PC-9 (cell line): ENCODE results near the gene RBM19. TPM values are rescaled to one million over a fixed set of nuclear protein-coding genes. Genes with fewer than 3 reads are reported as not detected.

Experiments used
- BruUV-seq: library from RNA; stranded (reverse); fragments of 400-500 nt; replicated peaks from 2 replicates; lab custom pipeline; 2021; lab: Mats Ljungman, UMichigan
- CTCF ChIA-PET: fragments of 300-600 bp; sonication (Branson Sonifier 250); formaldehyde crosslinking; loops from one replicate; lab custom pipeline; 2022; ENCODE audit warnings: antibody characterized with exemption; lab: Charles Lee
- POLR2A ChIA-PET: fragments of 300-600 bp; sonication (Branson Sonifier 250); formaldehyde crosslinking; loops from one replicate; lab custom pipeline; 2022; ENCODE audit warnings: antibody characterized with exemption; ENCODE audit not compliant: unreplicated experiment; lab: Charles Lee
- DNase-seq, 2 experiments: peaks; one replicate each; pipeline versions ENCODE4 v3.0.0 to v3.0.0-alpha.2; 2015 to 2022; ENCODE audit warnings: mixed read lengths in 1 of 2
- H2AFZ ChIP-seq: fragments of 200-600 bp; sonication (generic); 2 replicates; pipeline ENCODE4 v1.8.1; 2017; ENCODE audit warnings: antibody characterized with exemption
- H3F3A ChIP-seq: fragments of 200-600 bp; sonication (generic); 2 replicates; pipeline ENCODE4 v1.8.1; 2017; ENCODE audit warnings: antibody characterized with exemption, mild to moderate bottlenecking, low read depth; ENCODE audit not compliant: insufficient read depth
- H3K27ac ChIP-seq: fragments of 200-600 bp; sonication (generic); 2 replicates; pipeline ENCODE4 v1.6.1; 2016; ENCODE audit warnings: mixed run types
- H3K27me3 ChIP-seq: fragments of 200-600 bp; sonication (generic); 2 replicates; pipeline ENCODE4 v1.6.1; 2016; ENCODE audit warnings: low read depth, mixed run types; ENCODE audit not compliant: insufficient read depth
- H3K36me3 ChIP-seq: fragments of 200-600 bp; sonication (generic); 2 replicates; pipeline ENCODE4 v1.6.1; 2016; ENCODE audit warnings: low read depth, mixed run types
- H3K4me1 ChIP-seq: fragments of 200-600 bp; sonication (generic); replicated peaks from 2 replicates; pipeline ENCODE4 v1.6.1; 2016; ENCODE audit warnings: mixed run types; ENCODE audit not compliant: insufficient read depth
- H3K4me2 ChIP-seq: fragments of 200-600 bp; sonication (generic); 2 replicates; pipeline ENCODE4 v1.6.1; 2017; ENCODE audit warnings: mixed run types
- H3K4me3 ChIP-seq: fragments of 200-600 bp; sonication (generic); 2 replicates; pipeline ENCODE4 v1.6.1; 2016; ENCODE audit warnings: mixed run types
- H3K79me2 ChIP-seq: fragments of 200-600 bp; sonication (generic); 2 replicates; pipeline ENCODE4 v1.6.1; 2017; ENCODE audit warnings: low read depth, mixed run types
- H3K9me2 ChIP-seq: fragments of 200-600 bp; sonication (generic); 2 replicates; pipeline ENCODE4 v1.8.1; 2017; ENCODE audit warnings: mild to moderate bottlenecking; ENCODE audit not compliant: insufficient read depth
- H3K9me3 ChIP-seq: fragments of 200-600 bp; sonication (generic); 2 replicates; pipeline ENCODE4 v1.8.1; 2016; ENCODE audit warnings: low read depth; ENCODE audit not compliant: insufficient read depth
- H4K20me1 ChIP-seq: fragments of 200-600 bp; sonication (generic); 2 replicates; pipeline ENCODE4 v1.8.1; 2017; ENCODE audit not compliant: insufficient read depth
- EZH2 ChIP-seq: fragments of 200-600 bp; sonication (generic); IDR thresholded peaks from 2 replicates; pipeline ENCODE4 v1.8.0; 2017; ENCODE audit warnings: antibody characterized with exemption, low read depth
- intact Hi-C: fragments of 100-400 bp; cut with micrococcal nuclease; formaldehyde crosslinking; loops from one replicate; pipeline ENCODE4 v1.10.0; 2022; ENCODE audit not compliant: unreplicated experiment
- total RNA-seq: library from RNA; stranded (reverse); gene quantifications from 2 replicates; pipeline ENCODE4 v1.2.3, GENCODE V29; 2021
- TF ChIP-seq, protein P1 (sequence below): fragments of 200-600 bp; sonication (generic); conservative IDR thresholded peaks from 2 replicates; pipeline ENCODE4 v1.6.1; 2017; ENCODE audit warnings: mixed run types, antibody characterized with exemption, mild to moderate bottlenecking, moderate library complexity

Gene RBM19
- total RNA-seq, 1 experiment from 2014 or later: 23.8 TPM

DNA sequence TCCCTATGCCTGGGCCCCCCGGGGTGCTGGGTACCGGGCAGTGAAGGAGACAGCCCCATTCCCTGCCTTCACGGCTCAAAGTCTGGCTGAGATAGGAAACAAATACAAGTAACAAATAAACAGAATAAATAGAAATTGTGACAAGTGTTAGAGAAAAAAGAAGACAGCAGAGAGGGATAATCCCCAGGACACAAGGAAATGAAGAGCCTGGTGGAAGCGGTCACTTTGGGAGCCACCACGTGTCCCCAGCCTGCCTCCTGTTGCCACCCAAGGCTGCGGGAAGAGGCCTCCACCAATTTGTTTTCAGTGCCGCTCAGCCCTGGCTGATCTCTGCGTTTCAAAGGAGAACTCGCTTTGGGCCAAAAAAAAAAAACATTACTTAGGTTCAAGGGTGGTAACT, 31.2 kb downstream of the RBM19 start:
- TF ChIP-seq, protein P1, sequence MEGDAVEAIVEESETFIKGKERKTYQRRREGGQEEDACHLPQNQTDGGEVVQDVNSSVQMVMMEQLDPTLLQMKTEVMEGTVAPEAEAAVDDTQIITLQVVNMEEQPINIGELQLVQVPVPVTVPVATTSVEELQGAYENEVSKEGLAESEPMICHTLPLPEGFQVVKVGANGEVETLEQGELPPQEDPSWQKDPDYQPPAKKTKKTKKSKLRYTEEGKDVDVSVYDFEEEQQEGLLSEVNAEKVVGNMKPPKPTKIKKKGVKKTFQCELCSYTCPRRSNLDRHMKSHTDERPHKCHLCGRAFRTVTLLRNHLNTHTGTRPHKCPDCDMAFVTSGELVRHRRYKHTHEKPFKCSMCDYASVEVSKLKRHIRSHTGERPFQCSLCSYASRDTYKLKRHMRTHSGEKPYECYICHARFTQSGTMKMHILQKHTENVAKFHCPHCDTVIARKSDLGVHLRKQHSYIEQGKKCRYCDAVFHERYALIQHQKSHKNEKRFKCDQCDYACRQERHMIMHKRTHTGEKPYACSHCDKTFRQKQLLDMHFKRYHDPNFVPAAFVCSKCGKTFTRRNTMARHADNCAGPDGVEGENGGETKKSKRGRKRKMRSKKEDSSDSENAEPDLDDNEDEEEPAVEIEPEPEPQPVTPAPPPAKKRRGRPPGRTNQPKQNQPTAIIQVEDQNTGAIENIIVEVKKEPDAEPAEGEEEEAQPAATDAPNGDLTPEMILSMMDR: no peak
- TF ChIP-seq EZH2: no peak
- Histone ChIP-seq H3K36me3 (no peaks in the 10 kb centered on the region), H3K4me2 (no peak overlapping the region), H4K20me1 (no peaks in the 10 kb centered on the region), H3K27me3 (no peaks in the 10 kb centered on the region), H3K9me2 (no peaks in the 10 kb centered on the region), H3F3A (no peaks in the 10 kb centered on the region), H3K4me3 (no peak overlapping the region), H3K4me1 (no peaks in the 10 kb centered on the region), H2AFZ (no peak overlapping the region), H3K27ac (no peak overlapping the region), H3K79me2 (no peaks in the 10 kb centered on the region), H3K9me3 (no peaks in the 10 kb centered on the region)
- DNase-seq: no peak
- BruUV-seq: no TSS peak
- POLR2A ChIA-PET: no interaction called here
- intact Hi-C loops: no loop called here
- CTCF ChIA-PET: interaction anchor here (0.7 kb wide), 1 partner anchor 1667 kb away, joined by 4 read pairs; no protein-coding TSS in a partner anchor

DNA sequence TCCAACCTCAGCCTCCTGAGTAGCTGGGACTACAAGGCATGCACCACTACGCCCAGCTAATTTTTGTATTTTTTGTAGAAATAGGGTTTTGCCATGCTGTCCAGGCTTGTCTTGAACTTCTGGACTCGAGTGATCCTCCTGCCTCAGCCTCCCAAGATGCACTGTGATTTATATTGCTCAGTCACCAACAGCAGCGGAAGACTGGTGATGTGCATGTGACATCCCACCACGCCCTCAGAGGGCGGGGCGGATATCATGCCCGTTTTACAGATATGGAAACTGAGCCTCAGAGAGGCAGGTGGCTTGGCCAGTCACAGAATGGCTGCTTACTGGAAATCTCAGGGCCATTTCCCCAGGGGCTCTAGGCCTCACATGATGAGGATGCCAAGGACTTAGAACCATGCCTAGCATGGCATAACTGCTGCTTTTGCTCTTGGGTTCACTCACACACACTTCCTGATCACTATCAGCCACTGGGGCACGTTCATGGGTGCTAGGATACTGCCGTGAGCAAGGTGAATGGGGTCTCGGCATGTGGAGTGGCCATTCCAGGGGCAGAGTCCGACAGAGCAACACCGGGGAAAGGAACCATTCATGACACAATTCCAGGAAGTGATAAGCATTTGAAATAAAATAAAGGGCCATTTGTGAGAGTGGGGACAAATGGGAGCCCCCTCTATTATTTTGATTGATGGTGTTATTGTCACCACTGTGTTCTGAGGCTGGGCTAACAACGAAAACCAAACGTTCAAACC, 31.9 kb downstream of the RBM19 start:
- no peaks in the 10 kb centered on the region for H3K79me2 ChIP-seq
- no peaks in the 10 kb centered on the region for H3F3A ChIP-seq
- CTCF ChIA-PET: no interaction called here
- no peaks in the 10 kb centered on the region for H3K9me2 ChIP-seq
- H3K4me1 ChIP-seq: no peaks in the 10 kb centered on the region
- no peaks in the 10 kb centered on the region for H3K36me3 ChIP-seq
- no TSS peak for BruUV-seq
- H3K4me2 ChIP-seq: no peak overlapping the region
- intact Hi-C loops: no loop called here
- H4K20me1 ChIP-seq: no peaks in the 10 kb centered on the region
- H2AFZ ChIP-seq: no peak overlapping the region
- no peak overlapping the region for H3K27ac ChIP-seq
- POLR2A ChIA-PET: no interaction called here
- no peaks in the 10 kb centered on the region for H3K9me3 ChIP-seq
- H3K27me3 ChIP-seq: no peaks in the 10 kb centered on the region
- no peak for DNase-seq
- no peak overlapping the region for H3K4me3 ChIP-seq
- TF ChIP-seq, protein P1: no peak
- TF ChIP-seq EZH2: no peak

DNA sequence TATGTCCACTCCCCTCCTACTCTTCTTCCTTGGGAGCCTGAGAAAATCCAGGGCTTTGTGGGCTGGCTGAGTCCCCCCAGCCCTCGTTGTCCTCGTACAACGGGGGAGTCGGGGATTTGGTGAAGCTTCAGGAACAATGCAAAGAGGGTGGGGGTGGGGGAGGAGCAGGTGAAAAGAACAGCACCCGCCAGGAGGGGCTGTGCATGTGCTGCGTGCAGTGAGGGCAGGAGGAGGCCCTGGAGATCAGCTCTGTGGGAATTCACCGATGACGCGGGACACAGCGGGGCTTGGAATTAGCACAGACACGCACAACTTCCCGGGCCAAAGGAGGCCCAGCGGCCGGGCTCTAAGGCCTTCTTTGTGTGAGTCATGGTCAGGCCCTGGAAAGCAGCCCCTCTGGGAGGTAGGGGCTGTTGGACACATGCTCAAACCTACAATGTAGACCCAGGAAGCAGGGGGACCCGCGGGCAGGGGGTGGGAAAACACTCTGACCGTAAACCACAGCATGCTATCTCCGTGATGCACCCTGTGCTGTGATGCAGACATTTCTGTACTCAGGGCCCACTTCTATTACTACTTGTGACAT, 32.8 kb downstream of the RBM19 start:
- H4K20me1 ChIP-seq: no peaks in the 10 kb centered on the region
- H3K4me3 ChIP-seq: no peak overlapping the region
- no peaks in the 10 kb centered on the region for H3K27me3 ChIP-seq
- H3K36me3 ChIP-seq: no peaks in the 10 kb centered on the region
- no peaks in the 10 kb centered on the region for H3K9me2 ChIP-seq
- ChIA-PET POLR2A (no interaction called here), CTCF (interaction anchor here (0.6 kb wide), 1 partner anchor 1030 kb away, joined by 3 read pairs; no protein-coding TSS in a partner anchor)
- no peak overlapping the region for H3K4me2 ChIP-seq
- intact Hi-C loops: no loop called here
- no peak overlapping the region for H3K27ac ChIP-seq
- no peaks in the 10 kb centered on the region for H3F3A ChIP-seq
- BruUV-seq: no TSS peak
- H3K79me2 ChIP-seq: no peaks in the 10 kb centered on the region
- DNase-seq: no peak
- TF ChIP-seq EZH2: no peak
- H2AFZ ChIP-seq: no peak overlapping the region
- H3K9me3 ChIP-seq: no peaks in the 10 kb centered on the region
- H3K4me1 ChIP-seq: no peaks in the 10 kb centered on the region
